GM23338 (cell line): ENCODE results near the gene EML3. TPM values are rescaled to one million over a fixed set of nuclear protein-coding genes. Genes with fewer than 3 reads are reported as not detected.

ENCODE experiments used
- ATAC-seq: fragments of 200-7000 bp; cut with Tn5 transposase; 3 replicates; pipeline ENCODE4 v1.9.1; 2020
- DNase-seq: peaks from one replicate; pipeline ENCODE4 v3.0.0-alpha.2; 2015; ENCODE audit warnings: low spot score
- H2AFZ ChIP-seq: fragments of 200-600 bp; sonication (generic); 2 replicates; pipeline ENCODE4 v1.8.0; 2016; ENCODE audit warnings: antibody characterized with exemption, mild to moderate bottlenecking, moderate library complexity
- H3F3A ChIP-seq: fragments of 200-600 bp; sonication (generic); replicated peaks from 2 replicates; pipeline ENCODE4 v1.8.0; 2017; ENCODE audit warnings: antibody characterized with exemption, mixed run types, low read depth
- H3K27ac ChIP-seq: fragments of 200-600 bp; sonication (generic); 2 replicates; pipeline ENCODE4 v1.6.1; 2016; ENCODE audit warnings: low read depth
- H3K27me3 ChIP-seq: fragments of 200-600 bp; sonication (generic); 2 replicates; pipeline ENCODE4 v1.8.0; 2016; ENCODE audit warnings: mild to moderate bottlenecking, mixed run types, moderate library complexity; ENCODE audit not compliant: insufficient read depth
- H3K36me3 ChIP-seq: fragments of 200-600 bp; sonication (generic); 2 replicates; pipeline ENCODE4 v1.8.0; 2016; ENCODE audit warnings: mild to moderate bottlenecking; ENCODE audit not compliant: insufficient read depth
- H3K4me1 ChIP-seq: fragments of 200-600 bp; sonication (generic); 2 replicates; pipeline ENCODE4 v1.8.0; 2016; ENCODE audit warnings: mild to moderate bottlenecking, moderate library complexity; ENCODE audit not compliant: insufficient read depth
- H3K4me2 ChIP-seq: fragments of 200-600 bp; sonication (generic); 2 replicates; pipeline ENCODE4 v1.7.1; 2017; ENCODE audit warnings: mixed run types
- H3K4me3 ChIP-seq: fragments of 200-600 bp; sonication (generic); 2 replicates; pipeline ENCODE4 v1.6.1; 2016; ENCODE audit warnings: mixed run types
- H3K79me2 ChIP-seq: fragments of 200-600 bp; sonication (generic); replicated peaks from 2 replicates; pipeline ENCODE4 v1.8.0; 2017; ENCODE audit warnings: mild to moderate bottlenecking; ENCODE audit not compliant: insufficient read depth
- H3K9me2 ChIP-seq: fragments of 200-600 bp; sonication (generic); 2 replicates; pipeline ENCODE4 v1.8.0; 2017; ENCODE audit not compliant: insufficient read depth
- H4K20me1 ChIP-seq: fragments of 200-600 bp; sonication (generic); replicated peaks from 2 replicates; pipeline ENCODE4 v1.8.0; 2017; ENCODE audit warnings: mild to moderate bottlenecking; ENCODE audit not compliant: insufficient read depth
- H3K27ac Mint-ChIP-seq: 2 replicates; pipeline ENCODE4 v1.8.0; 2020; ENCODE audit warnings: inconsistent platforms, mild to moderate bottlenecking, moderate library complexity, mixed read lengths
- H3K27me3 Mint-ChIP-seq: 3 replicates; pipeline ENCODE4 v1.8.0; 2022; ENCODE audit warnings: low read depth, mild to moderate bottlenecking, moderate library complexity, mixed read lengths, inconsistent platforms; ENCODE audit not compliant: insufficient read depth, poor library complexity
- H3K36me3 Mint-ChIP-seq: 3 replicates; pipeline ENCODE4 v1.8.0; 2021; ENCODE audit warnings: low read depth, mild to moderate bottlenecking, inconsistent platforms, moderate library complexity, mixed read lengths
- H3K4me1 Mint-ChIP-seq: 3 replicates; pipeline ENCODE4 v1.8.0; 2020; ENCODE audit warnings: mild to moderate bottlenecking, inconsistent platforms, mixed read lengths
- H3K4me3 Mint-ChIP-seq: 3 replicates; pipeline ENCODE4 v1.8.0; 2021; ENCODE audit warnings: moderate library complexity, mild to moderate bottlenecking, inconsistent platforms, mixed read lengths
- H3K9me3 Mint-ChIP-seq: 3 replicates; pipeline ENCODE4 v1.8.0; 2020; ENCODE audit warnings: moderate library complexity, mild to moderate bottlenecking, inconsistent platforms, mixed read lengths
- CREB1 ChIP-seq: fragments of 250-450 bp; sonication (Bioruptor Pico); IDR thresholded peaks from 2 replicates; pipeline ENCODE4 v1.5.0; 2020; ENCODE audit warnings: low read depth, mild to moderate bottlenecking, moderate library complexity
- CTCF ChIP-seq, 2 experiments: fragments of 200-600 bp in 1 of 2; sonication (generic) in 1 of 2; conservative IDR thresholded peaks; 2 replicates each; pipeline versions ENCODE4 v1.5.1 to v1.6.1; 2016 to 2017; ENCODE audit warnings: antibody characterized with exemption in 2 of 2, low read depth in 2 of 2, mild to moderate bottlenecking in 2 of 2, moderate library complexity in 1 of 2
- EZH2 ChIP-seq: fragments of 200-600 bp; sonication (generic); IDR thresholded peaks from one replicate; pipeline ENCODE4 v1.8.0; 2017; ENCODE audit warnings: antibody characterized with exemption, mild to moderate bottlenecking, low read depth; ENCODE audit not compliant: unreplicated experiment
- EZH2phosphoT487 ChIP-seq: fragments of 200-600 bp; sonication (generic); IDR thresholded peaks from one replicate; pipeline ENCODE4 v1.8.1; 2018; ENCODE audit warnings: antibody characterized with exemption; ENCODE audit not compliant: unreplicated experiment
- JUNB ChIP-seq: IDR thresholded peaks from one replicate; pipeline ENCODE4 v1.6.1; 2016; ENCODE audit warnings: antibody characterized with exemption; ENCODE audit not compliant: unreplicated experiment
- POLR2AphosphoS5 ChIP-seq: IDR thresholded peaks from 2 replicates; pipeline ENCODE4 v1.6.1; 2016; ENCODE audit warnings: antibody characterized with exemption, low read depth
- ZNF331 ChIP-seq: fragments of 250-450 bp; sonication (Bioruptor Pico); IDR thresholded peaks from 2 replicates; pipeline ENCODE4 v1.5.0; 2020; ENCODE audit warnings: low read depth, mild to moderate bottlenecking, moderate library complexity
- ZNF462 ChIP-seq: fragments of 250-450 bp; sonication (Bioruptor Pico); IDR thresholded peaks from 2 replicates; pipeline ENCODE4 v1.5.0; 2020; ENCODE audit warnings: mild to moderate bottlenecking, moderate library complexity
- polyA plus RNA-seq: library from polyadenylated mRNA; unstranded; fragments of >200 nt; fragmentation: Nextera tagmentation; extraction: Ambion mirVana; gene quantifications from 2 replicates; pipeline ENCODE4 v1.2.1, GENCODE V29; 2016
- total RNA-seq: library from RNA; depleted of rRNA; stranded (reverse); fragments of >200 nt; shearing (Covaris generic); gene quantifications from 2 replicates; pipeline ENCODE4 v1.2.3, GENCODE V29; 2014
- TF ChIP-seq, protein P1 (sequence below): IDR thresholded peaks from one replicate; pipeline ENCODE4 v1.6.1; 2018; ENCODE audit warnings: antibody characterized with exemption; ENCODE audit not compliant: unreplicated experiment
- TF ChIP-seq, protein P2 (sequence below): IDR thresholded peaks from 2 replicates; pipeline ENCODE4 v1.6.1; 2016; ENCODE audit warnings: antibody characterized with exemption

Gene EML3
- total and polyA plus RNA-seq, 2 experiments from 2014 or later = 15.4 to 17.1 TPM

- Histone ChIP-seq H3K79me2 (peaks cover 34% of the 10 kb centered on the region), H3K27ac (no peak overlapping the region)
- H3K4me1 Mint-ChIP-seq = peaks cover 33% of the 10 kb centered on the region
These were observed 37.4 kb downstream of the EML3 start for GRCh38 chr11:62575156-62575555.

More at GRCh38 chr11:62575156-62575555, 37.4 kb downstream of the EML3 start:
- H3K4me3 ChIP-seq = peak overlapping the region; percentile 65
- H3K27me3 ChIP-seq = no peaks in the 10 kb centered on the region
- H3K36me3 ChIP-seq = peaks cover 26% of the 10 kb centered on the region
- no peaks in the 10 kb centered on the region for H3K9me2 ChIP-seq
- peaks cover 24% of the 10 kb centered on the region for H3K4me1 ChIP-seq
- TF ChIP-seq ZNF462 (CRISPR knock-in tag) (no peak), CREB1 (CRISPR knock-in tag) (no peak), EZH2phosphoT487 (no peak), ZNF331 (no peak), EZH2 (no peak), POLR2AphosphoS5 (no peak), CTCF (conservative IDR thresholded peaks at IDR 0.05; ENCODE audit: low read depth in 2 of 2) (no peak), JUNB (no peak)
- TF ChIP-seq, protein P1, sequence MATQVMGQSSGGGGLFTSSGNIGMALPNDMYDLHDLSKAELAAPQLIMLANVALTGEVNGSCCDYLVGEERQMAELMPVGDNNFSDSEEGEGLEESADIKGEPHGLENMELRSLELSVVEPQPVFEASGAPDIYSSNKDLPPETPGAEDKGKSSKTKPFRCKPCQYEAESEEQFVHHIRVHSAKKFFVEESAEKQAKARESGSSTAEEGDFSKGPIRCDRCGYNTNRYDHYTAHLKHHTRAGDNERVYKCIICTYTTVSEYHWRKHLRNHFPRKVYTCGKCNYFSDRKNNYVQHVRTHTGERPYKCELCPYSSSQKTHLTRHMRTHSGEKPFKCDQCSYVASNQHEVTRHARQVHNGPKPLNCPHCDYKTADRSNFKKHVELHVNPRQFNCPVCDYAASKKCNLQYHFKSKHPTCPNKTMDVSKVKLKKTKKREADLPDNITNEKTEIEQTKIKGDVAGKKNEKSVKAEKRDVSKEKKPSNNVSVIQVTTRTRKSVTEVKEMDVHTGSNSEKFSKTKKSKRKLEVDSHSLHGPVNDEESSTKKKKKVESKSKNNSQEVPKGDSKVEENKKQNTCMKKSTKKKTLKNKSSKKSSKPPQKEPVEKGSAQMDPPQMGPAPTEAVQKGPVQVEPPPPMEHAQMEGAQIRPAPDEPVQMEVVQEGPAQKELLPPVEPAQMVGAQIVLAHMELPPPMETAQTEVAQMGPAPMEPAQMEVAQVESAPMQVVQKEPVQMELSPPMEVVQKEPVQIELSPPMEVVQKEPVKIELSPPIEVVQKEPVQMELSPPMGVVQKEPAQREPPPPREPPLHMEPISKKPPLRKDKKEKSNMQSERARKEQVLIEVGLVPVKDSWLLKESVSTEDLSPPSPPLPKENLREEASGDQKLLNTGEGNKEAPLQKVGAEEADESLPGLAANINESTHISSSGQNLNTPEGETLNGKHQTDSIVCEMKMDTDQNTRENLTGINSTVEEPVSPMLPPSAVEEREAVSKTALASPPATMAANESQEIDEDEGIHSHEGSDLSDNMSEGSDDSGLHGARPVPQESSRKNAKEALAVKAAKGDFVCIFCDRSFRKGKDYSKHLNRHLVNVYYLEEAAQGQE = no peak
- TF ChIP-seq, protein P2, sequence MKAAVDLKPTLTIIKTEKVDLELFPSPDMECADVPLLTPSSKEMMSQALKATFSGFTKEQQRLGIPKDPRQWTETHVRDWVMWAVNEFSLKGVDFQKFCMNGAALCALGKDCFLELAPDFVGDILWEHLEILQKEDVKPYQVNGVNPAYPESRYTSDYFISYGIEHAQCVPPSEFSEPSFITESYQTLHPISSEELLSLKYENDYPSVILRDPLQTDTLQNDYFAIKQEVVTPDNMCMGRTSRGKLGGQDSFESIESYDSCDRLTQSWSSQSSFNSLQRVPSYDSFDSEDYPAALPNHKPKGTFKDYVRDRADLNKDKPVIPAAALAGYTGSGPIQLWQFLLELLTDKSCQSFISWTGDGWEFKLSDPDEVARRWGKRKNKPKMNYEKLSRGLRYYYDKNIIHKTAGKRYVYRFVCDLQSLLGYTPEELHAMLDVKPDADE = no peak
- peaks cover 39% of the 10 kb centered on the region for H3F3A ChIP-seq
- Mint-ChIP-seq H3K4me3 (peak overlapping the region; percentile 99), H3K27ac (peak overlapping the region; percentile 54; the same call in 1 of the 2 replicates), H3K36me3 (peaks cover 63% of the 10 kb centered on the region), H3K9me3 (no peaks in the 10 kb centered on the region), H3K27me3 (peaks cover 16% of the 10 kb centered on the region)
- ATAC-seq = no peak
- peak overlapping the region; percentile 23; the same call in 1 of the 2 replicates for H2AFZ ChIP-seq
- H4K20me1 ChIP-seq = peaks cover 28% of the 10 kb centered on the region
- peak overlapping the region; percentile 100 for H3K4me2 ChIP-seq
- DNase-seq = no peak
